HFF-Myc (cell line): ENCODE data around the gene CCNG2.

Source experiments
- DNase-seq: peaks from one replicate; pipeline ENCODE4 v3.0.0-alpha.2; 2011; ENCODE audit warnings: low read depth; ENCODE audit errors: extremely low read depth
- H3K4me3 ChIP-seq: replicated peaks from 2 replicates; pipeline ENCODE4 v1.5.1; 2011; ENCODE audit warnings: low read depth, mild to moderate bottlenecking, control low read depth, low read length
- TF ChIP-seq, protein P1 (sequence below): IDR thresholded peaks from 2 replicates; pipeline ENCODE4 v1.5.1; 2012; ENCODE audit warnings: mild to moderate bottlenecking, low read depth, low read length, control low read depth; ENCODE audit errors: missing control alignments

Gene CCNG2

DNA sequence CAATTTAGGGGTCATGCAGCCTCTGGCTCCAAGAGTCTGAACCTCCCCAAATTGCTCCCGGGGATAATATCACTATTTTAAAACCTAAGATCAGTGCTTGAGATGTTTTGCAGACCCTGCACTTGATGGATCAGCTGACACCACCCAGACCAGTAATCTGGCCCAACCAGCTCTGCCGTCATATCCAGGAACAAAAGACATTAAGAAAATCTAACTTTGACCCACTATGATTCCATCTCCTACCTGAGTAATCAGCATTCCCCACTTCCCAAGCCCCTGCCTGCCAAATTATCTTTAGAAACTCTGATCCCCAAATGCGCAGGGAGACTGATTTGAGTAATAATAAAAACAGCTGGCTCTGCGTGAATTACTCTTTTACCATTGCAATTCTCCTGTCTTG, 34.4 kb upstream of the CCNG2 start:
- DNase-seq: no peak
- no peak overlapping the region for H3K4me3 ChIP-seq
- TF ChIP-seq, protein P1, sequence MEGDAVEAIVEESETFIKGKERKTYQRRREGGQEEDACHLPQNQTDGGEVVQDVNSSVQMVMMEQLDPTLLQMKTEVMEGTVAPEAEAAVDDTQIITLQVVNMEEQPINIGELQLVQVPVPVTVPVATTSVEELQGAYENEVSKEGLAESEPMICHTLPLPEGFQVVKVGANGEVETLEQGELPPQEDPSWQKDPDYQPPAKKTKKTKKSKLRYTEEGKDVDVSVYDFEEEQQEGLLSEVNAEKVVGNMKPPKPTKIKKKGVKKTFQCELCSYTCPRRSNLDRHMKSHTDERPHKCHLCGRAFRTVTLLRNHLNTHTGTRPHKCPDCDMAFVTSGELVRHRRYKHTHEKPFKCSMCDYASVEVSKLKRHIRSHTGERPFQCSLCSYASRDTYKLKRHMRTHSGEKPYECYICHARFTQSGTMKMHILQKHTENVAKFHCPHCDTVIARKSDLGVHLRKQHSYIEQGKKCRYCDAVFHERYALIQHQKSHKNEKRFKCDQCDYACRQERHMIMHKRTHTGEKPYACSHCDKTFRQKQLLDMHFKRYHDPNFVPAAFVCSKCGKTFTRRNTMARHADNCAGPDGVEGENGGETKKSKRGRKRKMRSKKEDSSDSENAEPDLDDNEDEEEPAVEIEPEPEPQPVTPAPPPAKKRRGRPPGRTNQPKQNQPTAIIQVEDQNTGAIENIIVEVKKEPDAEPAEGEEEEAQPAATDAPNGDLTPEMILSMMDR: no peak

- DNase-seq: no peak
- TF ChIP-seq, protein P1: no peak
Measured at GRCh38 chr4:77123411-77123810, 33.6 kb upstream of the CCNG2 start.

DNA sequence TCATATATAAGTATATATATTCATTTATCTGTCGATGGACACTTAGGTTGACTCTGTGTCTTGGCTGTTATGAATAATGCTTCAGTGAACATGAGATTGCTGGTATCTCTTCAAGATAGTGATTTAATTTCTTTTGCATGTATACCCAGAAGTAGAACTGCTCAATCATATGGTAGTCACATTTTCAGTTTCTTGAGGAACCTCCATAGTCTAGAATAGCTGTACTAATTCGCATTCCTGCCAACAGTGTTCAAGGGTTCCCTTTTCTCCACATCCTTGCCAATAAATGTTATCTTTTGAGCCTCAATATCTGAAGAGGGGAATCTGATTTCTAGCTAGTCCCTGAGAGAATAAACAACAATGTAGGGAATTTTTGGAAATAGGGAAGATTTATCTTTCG, 32.4 kb upstream of the CCNG2 start:
- H3K4me3 ChIP-seq: no peak overlapping the region
- DNase-seq: no peak
- TF ChIP-seq, protein P1: no peak

More at GRCh38 chr4:77123411-77123810, 33.6 kb upstream of the CCNG2 start:
- H3K4me3 ChIP-seq: no peak overlapping the region

GRCh38 chr4:77125961-77126360, 31.0 kb upstream of the CCNG2 start:
- DNase-seq: no peak
- TF ChIP-seq, protein P1: no peak
- H3K4me3 ChIP-seq: no peak overlapping the region

DNA sequence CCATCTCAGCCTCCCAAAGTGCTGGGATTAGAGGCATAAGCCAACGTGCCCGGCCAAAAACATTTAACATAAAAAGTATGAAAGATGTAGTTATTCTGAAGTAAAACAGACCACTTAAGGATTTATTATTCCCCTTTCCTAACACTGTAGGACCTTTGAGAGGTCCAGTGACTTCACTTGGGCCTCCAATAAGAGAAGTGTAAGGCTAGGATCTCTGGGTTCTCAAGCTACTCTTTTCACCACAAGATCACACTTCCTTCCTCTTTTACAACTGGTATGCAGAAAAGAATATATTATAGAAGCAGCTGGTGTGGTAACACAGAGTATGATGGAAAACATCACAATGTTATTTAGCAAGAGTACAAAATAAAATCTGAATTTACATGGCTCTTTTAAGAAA, 30.2 kb upstream of the CCNG2 start:
- no peak for DNase-seq
- TF ChIP-seq, protein P1: no peak

GRCh38 chr4:77127215-77127614, 29.8 kb upstream of the CCNG2 start:
- TF ChIP-seq, protein P1: no peak
- no peak overlapping the region for H3K4me3 ChIP-seq
- DNase-seq: no peak

More for the DNA sequence above, 30.2 kb upstream of the CCNG2 start:
- no peak overlapping the region for H3K4me3 ChIP-seq
